Right lobe of liver (tissue), 6 donors: Measurements from ENCODE around the gene SLC39A11. TPM values are rescaled to one million over a fixed set of nuclear protein-coding genes. Genes with fewer than 3 reads are reported as not detected.
"Not testable (repeated sequence)": the region's sequence is repeated elsewhere in the genome, so short reads cannot be mapped to it uniquely, and the experiment has no call there.

Experiments used
- ATAC-seq, 4 donors: fragments of 200-7000 bp; cut with Tn5 transposase; one replicate each; pipeline ENCODE4 v1.9.1; 2020; ENCODE audit warnings: mild to moderate bottlenecking in 4 of 4, moderate library complexity in 4 of 4
- DNase-seq, 3 donors: peaks; one replicate each; pipeline ENCODE4 v3.0.0-alpha.2; 2020
- H3K27ac ChIP-seq, 3 donors: fragments of 200-600 bp; one replicate each; pipeline ENCODE4 v1.8.0; 2022
- H3K27me3 ChIP-seq, 2 donors: fragments of 200-600 bp; one replicate each; pipeline ENCODE4 v1.8.0; 2022
- H3K36me3 ChIP-seq, 4 donors: fragments of 200-600 bp; sonication (generic) in 1 of 4; one replicate each; pipeline versions ENCODE4 v1.5.1 to v1.8.0; 2017 to 2022; ENCODE audit warnings: control low read depth in 1 of 4
- H3K4me1 ChIP-seq, 4 donors: fragments of 200-600 bp; sonication (generic) in 1 of 4; one replicate each; pipeline versions ENCODE4 v1.5.1 to v1.8.0; 2017 to 2022; ENCODE audit warnings: control low read depth in 1 of 4
- H3K4me3 ChIP-seq, 3 donors: fragments of 200-600 bp; one replicate each; pipeline ENCODE4 v1.8.0; 2022
- H3K9me3 ChIP-seq, 4 donors: fragments of 200-600 bp; sonication (generic) in 1 of 4; one replicate each; pipeline versions ENCODE4 v1.5.1 to v1.8.0; 2017 to 2022; ENCODE audit warnings: control low read depth in 1 of 4
- CTCF ChIP-seq, 4 donors: fragments of 200-600 bp in 3 of 4; fragments of 450-650 bp in 1 of 4; IDR thresholded peaks; one replicate each; pipeline versions ENCODE4 v1.5.1 to v1.8.0; 2016 to 2022; ENCODE audit warnings: antibody characterized with exemption in 4 of 4, mild to moderate bottlenecking in 2 of 4
- POLR2A ChIP-seq: fragments of 450-650 bp; IDR thresholded peaks from one replicate; pipeline ENCODE4 v1.6.1; 2017; ENCODE audit warnings: antibody characterized with exemption, mild to moderate bottlenecking
- WGBS: methylation state at CpG from one replicate; pipeline ENCODE4 v1.1.6; 2018; ENCODE audit warnings: low coverage, low lambda C conversion rate; ENCODE audit not compliant: insufficient coverage; ENCODE audit errors: missing lambda C conversion rate; 5-methylcytosine and 5-hydroxymethylcytosine counted together
- intact Hi-C, 2 donors: fragments of 100-400 bp; cut with DNase I; formaldehyde crosslinking; loops; one replicate each; pipeline versions ENCODE4 v1.11.2 to v1.14.1; 2022
- total RNA-seq, 6 experiments: library from RNA; depleted of rRNA in 2 of 6; stranded (reverse); fragments of >200 nt in 2 of 6; fragmentation: NEBNext Ultra II Directional in 3 of 6; extraction: Animal tissue kit (Norgen Biotek cat#: 25700) in 3 of 6; gene quantifications; one replicate each; pipeline versions ENCODE4 v1.1.0 to v1.2.4, GENCODE V29; 2016 to 2023
- donor health status: DM: no; HTN: yes; CAD: no.
- donor health status: DM: no; HTN: no; CAD: no.
- donor health status: DM: no; HTN: no; CAD: no.
- donor health status: DM: no; HTN: yes; CAD: no.
- donor health status: DM: no; HTN: yes; CAD: no.

The SLC39A11 gene
- total RNA-seq, 6 experiments from 2014 or later = 25.4 to 49.6 (median 39.3) TPM

GRCh38 chr17:72774236-72774635 lies 318.3 kb downstream of the SLC39A11 start:
- intact Hi-C loops = no loop called here

GRCh38 chr17:72773225-72773624 lies 319.3 kb downstream of the SLC39A11 start:
- ATAC-seq, H3K27me3 ChIP-seq, H3K27ac ChIP-seq, DNase-seq, H3K4me3 ChIP-seq, H3K4me1 ChIP-seq, H3K36me3 ChIP-seq, H3K9me3 ChIP-seq, intact Hi-C loops: not testable (repeated sequence)
- 88% methylated on average over 1 of the region's 1 CpG for WGBS

More at GRCh38 chr17:72774236-72774635, 318.3 kb downstream of the SLC39A11 start:
- 92% methylated on average over 4 of the region's 4 CpGs for WGBS
- no peak for DNase-seq
- no peak for ATAC-seq
- TF ChIP-seq CTCF (IDR thresholded peaks at IDR 0.05) = no peak
- TF ChIP-seq POLR2A = no peak
- no peak overlapping the region for H3K4me3 ChIP-seq
- no peaks in the 10 kb centered on the region for H3K36me3 ChIP-seq
- no peaks in the 10 kb centered on the region for H3K4me1 ChIP-seq
- H3K27me3 ChIP-seq = no peaks in the 10 kb centered on the region
- H3K27ac ChIP-seq = no peak overlapping the region
- H3K9me3 ChIP-seq = no peaks in the 10 kb centered on the region

- Histone ChIP-seq H3K4me1 (no peaks in the 10 kb centered on the region), H3K27me3 (no peaks in the 10 kb centered on the region), H3K36me3 (no peaks in the 10 kb centered on the region), H3K4me3 (no peak overlapping the region), H3K9me3 (no peaks in the 10 kb centered on the region), H3K27ac (no peak overlapping the region)
- TF ChIP-seq POLR2A (no peak), CTCF (IDR thresholded peaks at IDR 0.05) (no peak)
- intact Hi-C loops = no loop called here
- WGBS = 92% methylated on average over 6 of the region's 7 CpGs
- DNase-seq (no peak), ATAC-seq (no peak)
Measured at GRCh38 chr17:72772331-72772821, 320.1 kb downstream of the SLC39A11 start.

GRCh38 chr17:72771734-72772133 lies 320.8 kb downstream of the SLC39A11 start:
- Histone ChIP-seq H3K27ac (no peak overlapping the region), H3K4me1 (no peaks in the 10 kb centered on the region), H3K9me3 (no peaks in the 10 kb centered on the region), H3K4me3 (no peak overlapping the region), H3K27me3 (no peaks in the 10 kb centered on the region), H3K36me3 (no peaks in the 10 kb centered on the region)
- intact Hi-C loops = no loop called here
- TF ChIP-seq POLR2A = no peak
- no peak for TF ChIP-seq CTCF (IDR thresholded peaks at IDR 0.05)
- WGBS = 87% methylated on average over 3 of the region's 3 CpGs
- DNase-seq (no peak), ATAC-seq (no peak)

- intact Hi-C loops = no loop called here
- H3K9me3 ChIP-seq = no peaks in the 10 kb centered on the region
- no peak for DNase-seq
Measured at GRCh38 chr17:72766761-72767356, 325.6 kb downstream of the SLC39A11 start.

More at GRCh38 chr17:72766761-72767356, 325.6 kb downstream of the SLC39A11 start:
- H3K27me3 ChIP-seq = no peaks in the 10 kb centered on the region
- TF ChIP-seq POLR2A = no peak
- no peak for TF ChIP-seq CTCF (IDR thresholded peaks at IDR 0.05)
- no peak overlapping the region for H3K27ac ChIP-seq
- 71% methylated on average over 4 of the region's 4 CpGs for WGBS
- no peaks in the 10 kb centered on the region for H3K4me1 ChIP-seq
- no peak for ATAC-seq
- H3K36me3 ChIP-seq = no peaks in the 10 kb centered on the region
- H3K4me3 ChIP-seq = no peak overlapping the region
